ENCODE results near the gene KCNE3. TPM values are rescaled to one million over a fixed set of nuclear protein-coding genes. Genes with fewer than 3 reads are reported as not detected.

KCNE3 gene
- total RNA-seq, 1 donor from 2014 or later = 2.1 TPM

GRCh38 chr11:74471668-74472429, 4.5 kb upstream of the KCNE3 start:
- ATAC-seq (no peak), DNase-seq (ENCODE audit: low spot score) (no peak)

- DNase-seq (ENCODE audit: low spot score) = no peak
- no peak for ATAC-seq
These were observed 3.7 kb upstream of the KCNE3 start for GRCh38 chr11:74471037-74471436.

GRCh38 chr11:74470526-74470925, 3.2 kb upstream of the KCNE3 start:
- DNase-seq (ENCODE audit: low spot score) (no peak), ATAC-seq (no peak)

GRCh38 chr11:74468936-74469335, 1.6 kb upstream of the KCNE3 start:
- ATAC-seq = no peak
- DNase-seq (ENCODE audit: low spot score) = no peak

- ATAC-seq (no peak), DNase-seq (ENCODE audit: low spot score) (no peak)
These were observed 1.2 kb upstream of the KCNE3 start for GRCh38 chr11:74468521-74468920.

GRCh38 chr11:74468058-74468457, 709 bp upstream of the KCNE3 start:
- DNase-seq (ENCODE audit: low spot score) (no peak), ATAC-seq (no peak)

GRCh38 chr11:74465291-74465708, 2.0 kb downstream of the KCNE3 start:
- DNase-seq (ENCODE audit: low spot score) = no peak
- no peak for ATAC-seq

GRCh38 chr11:74464746-74465145, 2.6 kb downstream of the KCNE3 start:
- ATAC-seq = no peak
- DNase-seq (ENCODE audit: low spot score) = no peak

GRCh38 chr11:74463216-74463615, 4.1 kb downstream of the KCNE3 start:
- ATAC-seq = no peak
- no peak for DNase-seq (ENCODE audit: low spot score)

GRCh38 chr11:74462631-74463030, 4.7 kb downstream of the KCNE3 start:
- no peak for ATAC-seq

GRCh38 chr11:74462009-74462408, 5.3 kb downstream of the KCNE3 start:
- ATAC-seq = peak; percentile 96
- DNase-seq (ENCODE audit: low spot score) = peak; percentile 82

More at GRCh38 chr11:74462631-74463030, 4.7 kb downstream of the KCNE3 start:
- no peak for DNase-seq (ENCODE audit: low spot score)

GRCh38 chr11:74460481-74461154, 6.7 kb downstream of the KCNE3 start:
- peak; percentile 10 for ATAC-seq
- DNase-seq (ENCODE audit: low spot score) = no peak

- ATAC-seq = no peak
- DNase-seq (ENCODE audit: low spot score) = no peak
These were observed 7.3 kb downstream of the KCNE3 start for GRCh38 chr11:74460065-74460464.

GRCh38 chr11:74459584-74459983, 7.8 kb downstream of the KCNE3 start:
- no peak for ATAC-seq
- no peak for DNase-seq (ENCODE audit: low spot score)

GRCh38 chr11:74457356-74457755, 10.0 kb downstream of the KCNE3 start:
- DNase-seq (ENCODE audit: low spot score) (no peak), ATAC-seq (no peak)

- DNase-seq (ENCODE audit: low spot score) = peak; percentile 71
- ATAC-seq = peak; percentile 86
These were observed 13.9 kb downstream of the KCNE3 start for GRCh38 chr11:74453373-74453975.

GRCh38 chr11:74452366-74452765, 15.0 kb downstream of the KCNE3 start:
- DNase-seq (ENCODE audit: low spot score) (no peak), ATAC-seq (no peak)

- ATAC-seq (no peak), DNase-seq (ENCODE audit: low spot score) (no peak)
These were observed 17.0 kb downstream of the KCNE3 start for GRCh38 chr11:74450318-74450717.

GRCh38 chr11:74449369-74449931, 17.9 kb downstream of the KCNE3 start:
- DNase-seq (ENCODE audit: low spot score) = no peak
- ATAC-seq = peak; percentile 92

- ATAC-seq (no peak), DNase-seq (ENCODE audit: low spot score) (no peak)
These were observed 19.6 kb downstream of the KCNE3 start for GRCh38 chr11:74447720-74448119.

GRCh38 chr11:74446532-74446938, 20.8 kb downstream of the KCNE3 start:
- no peak for DNase-seq (ENCODE audit: low spot score)
- ATAC-seq = no peak

All from left lobe of liver (tissue), 2 donors.